Measurements from ENCODE around the gene TRIM27. TPM values are rescaled to one million over a fixed set of nuclear protein-coding genes. Genes with fewer than 3 reads are reported as not detected.
"Not testable (repeated sequence)": the region's sequence is repeated elsewhere in the genome, so short reads cannot be mapped to it uniquely, and the experiment has no call there.

The TRIM27 gene
- total RNA-seq, 2 donors from 2014 or later, result 81.8 to 82.7 TPM

DNA sequence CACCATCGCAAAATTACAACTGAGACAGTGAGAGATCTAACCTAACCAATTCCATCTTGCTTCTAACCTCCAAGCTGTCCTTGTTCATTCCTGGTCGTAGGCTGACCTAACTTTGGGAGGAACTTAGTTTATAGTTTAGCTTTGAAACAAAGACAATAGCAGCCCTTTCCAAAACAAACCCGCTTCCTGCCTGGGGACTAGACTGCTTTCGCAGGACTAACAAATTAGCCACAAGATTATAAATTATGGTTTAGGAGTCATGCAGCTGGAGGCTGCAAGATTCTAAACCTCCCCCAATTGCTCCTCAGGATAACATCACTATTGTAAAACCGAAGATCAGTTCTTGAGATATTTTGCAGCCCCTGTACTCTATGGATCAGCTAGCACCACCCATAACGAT is 63.2 kb downstream of the TRIM27 start:
- no peak overlapping the region for H3K27ac ChIP-seq (ENCODE audit: low read depth, low read length)

DNA sequence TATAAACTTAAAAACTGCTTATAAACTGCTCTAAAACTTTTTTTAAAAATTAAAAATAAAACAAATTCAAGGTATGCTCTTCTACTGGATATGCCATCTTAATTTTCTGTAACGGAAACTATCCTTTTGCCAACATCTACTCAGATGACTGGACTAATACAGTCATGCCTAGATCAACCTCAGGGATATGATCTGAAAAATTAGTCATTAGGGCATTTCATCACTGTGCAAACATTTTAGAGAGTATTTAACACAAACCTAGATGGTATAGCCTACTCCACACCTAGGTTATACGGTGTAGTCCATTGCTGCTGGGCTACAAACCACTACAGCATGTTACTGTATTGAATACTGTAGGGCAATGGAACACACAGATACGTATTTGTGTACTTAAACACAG is 64.8 kb downstream of the TRIM27 start:
- no peak overlapping the region for H3K9ac ChIP-seq (ENCODE audit: extremely low read depth, low read length, poor library complexity, severe bottlenecking)
- no peak overlapping the region for H3K27ac ChIP-seq (ENCODE audit: low read depth, low read length)
- no peak overlapping the region for H3K27ac Mint-ChIP-seq
- TF ChIP-seq, protein P1, sequence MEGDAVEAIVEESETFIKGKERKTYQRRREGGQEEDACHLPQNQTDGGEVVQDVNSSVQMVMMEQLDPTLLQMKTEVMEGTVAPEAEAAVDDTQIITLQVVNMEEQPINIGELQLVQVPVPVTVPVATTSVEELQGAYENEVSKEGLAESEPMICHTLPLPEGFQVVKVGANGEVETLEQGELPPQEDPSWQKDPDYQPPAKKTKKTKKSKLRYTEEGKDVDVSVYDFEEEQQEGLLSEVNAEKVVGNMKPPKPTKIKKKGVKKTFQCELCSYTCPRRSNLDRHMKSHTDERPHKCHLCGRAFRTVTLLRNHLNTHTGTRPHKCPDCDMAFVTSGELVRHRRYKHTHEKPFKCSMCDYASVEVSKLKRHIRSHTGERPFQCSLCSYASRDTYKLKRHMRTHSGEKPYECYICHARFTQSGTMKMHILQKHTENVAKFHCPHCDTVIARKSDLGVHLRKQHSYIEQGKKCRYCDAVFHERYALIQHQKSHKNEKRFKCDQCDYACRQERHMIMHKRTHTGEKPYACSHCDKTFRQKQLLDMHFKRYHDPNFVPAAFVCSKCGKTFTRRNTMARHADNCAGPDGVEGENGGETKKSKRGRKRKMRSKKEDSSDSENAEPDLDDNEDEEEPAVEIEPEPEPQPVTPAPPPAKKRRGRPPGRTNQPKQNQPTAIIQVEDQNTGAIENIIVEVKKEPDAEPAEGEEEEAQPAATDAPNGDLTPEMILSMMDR (conservative IDR thresholded peaks at IDR 0.05), result no peak
- no peaks in the 10 kb centered on the region for H3K27me3 ChIP-seq (ENCODE audit: control insufficient read depth, insufficient read depth, low read length, poor library complexity, severe bottlenecking)
- peaks cover 7% of the 10 kb centered on the region for H3K27me3 Mint-ChIP-seq (ENCODE audit: insufficient read depth)
- no peak for DNase-seq
- H3K36me3 ChIP-seq (ENCODE audit: control insufficient read depth, insufficient read depth, low read length), result no peaks in the 10 kb centered on the region
- WGBS, 2 experiments (ENCODE audit: insufficient coverage in 1 of 2, insufficient read length in 1 of 2), result 86 to 100% methylated on average over 1 to 3 of the region's 3 CpGs
- H3K36me3 Mint-ChIP-seq (ENCODE audit: low read depth), result no peaks in the 10 kb centered on the region
- H3K4me1 Mint-ChIP-seq, result peaks cover 1% of the 10 kb centered on the region
- H3K9me3 ChIP-seq (ENCODE audit: control insufficient read depth, low read length), result no peaks in the 10 kb centered on the region
- H3K4me3 ChIP-seq (ENCODE audit: low read length), result no peak overlapping the region
- no peaks in the 10 kb centered on the region for H3K4me1 ChIP-seq (ENCODE audit: control insufficient read depth, insufficient read depth, low read length)
- H3K9me3 Mint-ChIP-seq, result peaks cover 2% of the 10 kb centered on the region
- H3K4me3 Mint-ChIP-seq, result no peak overlapping the region

More for the DNA sequence above, 63.2 kb downstream of the TRIM27 start:
- 90 to 91% methylated on average over 3 to 6 of the region's 6 CpGs for WGBS, 2 experiments (ENCODE audit: insufficient coverage in 1 of 2, insufficient read length in 1 of 2)
- H3K9me3 ChIP-seq (ENCODE audit: control insufficient read depth, low read length), result peaks cover 6% of the 10 kb centered on the region
- no peaks in the 10 kb centered on the region for H3K4me1 ChIP-seq (ENCODE audit: control insufficient read depth, insufficient read depth, low read length)
- H3K27me3 ChIP-seq (ENCODE audit: control insufficient read depth, insufficient read depth, low read length, poor library complexity, severe bottlenecking), result no peaks in the 10 kb centered on the region
- no peak overlapping the region for H3K27ac Mint-ChIP-seq
- H3K9ac ChIP-seq (ENCODE audit: extremely low read depth, low read length, poor library complexity, severe bottlenecking), result no peak overlapping the region
- H3K9me3 Mint-ChIP-seq, result peaks cover 6% of the 10 kb centered on the region
- H3K4me3 Mint-ChIP-seq, result no peak overlapping the region
- peaks cover 13% of the 10 kb centered on the region for H3K27me3 Mint-ChIP-seq (ENCODE audit: insufficient read depth)
- TF ChIP-seq, protein P1 (conservative IDR thresholded peaks at IDR 0.05), result no peak
- no peak overlapping the region for H3K4me3 ChIP-seq (ENCODE audit: low read length)
- peaks cover 4% of the 10 kb centered on the region for H3K4me1 Mint-ChIP-seq
- no peak for DNase-seq
- H3K36me3 Mint-ChIP-seq (ENCODE audit: low read depth), result no peaks in the 10 kb centered on the region
- no peaks in the 10 kb centered on the region for H3K36me3 ChIP-seq (ENCODE audit: control insufficient read depth, insufficient read depth, low read length)

- 79% methylated on average over 1 of the region's 1 CpG; no CpG with 5 or more reads in 1 of the 2 experiments for WGBS, 2 experiments (ENCODE audit: insufficient coverage in 1 of 2, insufficient read length in 1 of 2)
- no peak for DNase-seq
- H3K27ac ChIP-seq (ENCODE audit: low read depth, low read length), result no peak overlapping the region
- H3K9me3 ChIP-seq (ENCODE audit: control insufficient read depth, low read length), result no peaks in the 10 kb centered on the region
- Mint-ChIP-seq H3K27ac (no peak overlapping the region), H3K4me3 (no peak overlapping the region), H3K27me3 (ENCODE audit: insufficient read depth) (peaks cover 28% of the 10 kb centered on the region), H3K4me1 (no peaks in the 10 kb centered on the region), H3K36me3 (ENCODE audit: low read depth) (no peaks in the 10 kb centered on the region), H3K9me3 (peaks cover 2% of the 10 kb centered on the region)
- no peak overlapping the region for H3K4me3 ChIP-seq (ENCODE audit: low read length)
- no peaks in the 10 kb centered on the region for H3K27me3 ChIP-seq (ENCODE audit: control insufficient read depth, insufficient read depth, low read length, poor library complexity, severe bottlenecking)
- TF ChIP-seq, protein P1 (conservative IDR thresholded peaks at IDR 0.05), result no peak
- H3K9ac ChIP-seq (ENCODE audit: extremely low read depth, low read length, poor library complexity, severe bottlenecking), result no peak overlapping the region
- H3K4me1 ChIP-seq (ENCODE audit: control insufficient read depth, insufficient read depth, low read length), result no peaks in the 10 kb centered on the region
- H3K36me3 ChIP-seq (ENCODE audit: control insufficient read depth, insufficient read depth, low read length), result no peaks in the 10 kb centered on the region
These were observed 67.2 kb downstream of the TRIM27 start for GRCh38 chr6:28856620-28857005.

DNA sequence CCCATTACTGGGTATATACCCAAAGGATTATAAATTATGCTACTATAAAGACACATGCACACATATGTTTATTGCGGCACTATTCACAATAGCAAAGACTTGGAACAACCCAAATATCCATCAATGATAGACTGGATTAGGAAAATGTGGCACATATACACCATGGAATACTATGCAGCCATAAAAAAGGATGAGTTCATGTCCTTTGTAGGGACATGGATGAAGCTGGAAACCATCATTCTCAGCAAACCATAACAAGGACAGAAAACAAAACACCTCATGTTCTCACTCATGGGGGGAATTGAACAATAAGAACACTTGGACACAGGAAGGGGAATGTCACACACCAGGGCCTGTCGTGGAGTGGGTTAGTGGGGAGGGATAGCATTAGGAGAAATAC is 69.4 kb downstream of the TRIM27 start:
- H3K27ac ChIP-seq (ENCODE audit: low read depth, low read length); H3K4me3 Mint-ChIP-seq; H3K27me3 ChIP-seq (ENCODE audit: control insufficient read depth, insufficient read depth, low read length, poor library complexity, severe bottlenecking); H3K36me3 ChIP-seq (ENCODE audit: control insufficient read depth, insufficient read depth, low read length); H3K9ac ChIP-seq (ENCODE audit: extremely low read depth, low read length, poor library complexity, severe bottlenecking); H3K36me3 Mint-ChIP-seq (ENCODE audit: low read depth); DNase-seq; H3K9me3 ChIP-seq (ENCODE audit: control insufficient read depth, low read length); H3K4me1 ChIP-seq (ENCODE audit: control insufficient read depth, insufficient read depth, low read length); H3K4me3 ChIP-seq (ENCODE audit: low read length); H3K27ac Mint-ChIP-seq; H3K9me3 Mint-ChIP-seq; H3K4me1 Mint-ChIP-seq: not testable (repeated sequence)
- WGBS, 2 experiments (ENCODE audit: insufficient coverage in 1 of 2, insufficient read length in 1 of 2), result 89% methylated on average over 2 of the region's 2 CpGs; no CpG with 5 or more reads in 1 of the 2 experiments
- H3K27me3 Mint-ChIP-seq (ENCODE audit: insufficient read depth), result peaks cover 46% of the 10 kb centered on the region
